Measurements from ENCODE around the gene MTA3. TPM values are rescaled to one million over a fixed set of nuclear protein-coding genes. Genes with fewer than 3 reads are reported as not detected.

The MTA3 gene
- total and polyA plus RNA-seq, 2 of the 8 experiments (the other 6 are each of a cell fraction or from before 2014, with no cell fraction given) = 125 to 184 TPM

DNA sequence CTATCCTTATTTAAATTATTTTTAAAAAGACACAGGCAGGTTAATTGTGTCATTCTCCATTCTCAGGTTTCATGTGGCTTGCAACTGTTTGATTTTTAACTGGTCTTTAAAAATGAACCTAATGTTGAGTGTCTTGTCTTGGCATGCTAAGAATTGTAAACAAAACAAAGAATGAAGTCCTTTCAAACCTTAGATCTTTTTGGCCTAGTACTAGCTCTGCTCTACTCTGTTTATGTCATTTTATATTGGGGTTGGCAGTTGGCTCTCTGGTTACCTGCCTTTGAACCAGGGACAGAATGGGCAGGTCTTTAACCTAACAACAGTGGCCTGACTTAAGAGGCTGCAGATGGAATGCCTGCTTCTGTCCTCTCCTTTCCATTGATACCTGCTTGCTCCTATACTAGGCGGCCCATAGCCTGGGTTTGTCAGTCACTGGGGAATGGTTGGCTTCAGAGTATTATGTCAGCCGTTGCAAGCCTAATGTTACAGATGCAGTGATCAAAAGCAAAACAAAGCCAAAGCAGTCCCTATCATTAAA is 85.5 kb downstream of the MTA3 start:
- Histone ChIP-seq H3K27ac (ENCODE audit: low read depth, low read length) (no peak overlapping the region), H3K14ac (ENCODE audit: insufficient read length) (no peak overlapping the region), H3K4me3 (ENCODE audit: extremely low read depth in 1 of 4, insufficient read depth in 2 of 4, low read depth in 3 of 4, low read length in 4 of 4) (no peak overlapping the region), H2AK5ac (ENCODE audit: low read depth, low read length) (no peak overlapping the region), H3K27me3 (replicated peaks in 1 of 4; ENCODE audit: control insufficient read depth in 3 of 4, extremely low read depth in 1 of 4, insufficient read depth in 3 of 4, low read length in 3 of 4) (no peaks in the 10 kb centered on the region), H3K56ac (replicated peaks; ENCODE audit: insufficient read length, low read depth, low read length) (no peak overlapping the region), H2AFZ (ENCODE audit: low read length) (no peak overlapping the region), H3K36me3 (ENCODE audit: control insufficient read depth in 2 of 4, insufficient read depth in 4 of 4, low read length in 3 of 4) (peaks cover 0 to 40% (median 8%) of the 10 kb centered on the region in 4 experiments; a peak in 4 of 8 replicates), H3K4me2 (ENCODE audit: insufficient read depth in 1 of 2, low read depth in 2 of 2, low read length in 2 of 2) (no peak overlapping the region), H2BK15ac (ENCODE audit: low read length) (no peak overlapping the region), H3K9ac (replicated peaks in 1 of 4; ENCODE audit: extremely low read depth in 1 of 4, low read depth in 3 of 4, low read length in 3 of 4) (no peak overlapping the region), H4K8ac (ENCODE audit: extremely low read depth, insufficient read depth, low read length) (no peak overlapping the region), H2BK12ac (ENCODE audit: low read depth, low read length) (no peak overlapping the region), H4K5ac (ENCODE audit: insufficient read length, low read depth, low read length) (no peak overlapping the region), H3K4me1 (replicated peaks in 1 of 4; ENCODE audit: control insufficient read depth in 3 of 4, insufficient read depth in 4 of 4, low read length in 3 of 4) (peaks cover 0 to 13% (median 6%) of the 10 kb centered on the region in 4 experiments; a peak in 5 of 7 replicates), H3K79me1 (ENCODE audit: low read depth, low read length) (no peaks in the 10 kb centered on the region; the same call in 1 of the 2 replicates), H2BK20ac (ENCODE audit: low read length) (no peak overlapping the region), H3K9me3 (ENCODE audit: insufficient read depth in 2 of 2, low read depth in 1 of 2, low read length in 1 of 2) (no peaks in the 10 kb centered on the region), H2BK120ac (replicated peaks; ENCODE audit: low read depth, low read length) (no peak overlapping the region), H3K23ac (ENCODE audit: insufficient read length) (no peak overlapping the region), H3K18ac (ENCODE audit: extremely low read depth, low read length) (no peak overlapping the region), H3K4ac (replicated peaks; ENCODE audit: insufficient read length, low read depth, low read length) (no peak overlapping the region), H3K79me2 (ENCODE audit: control insufficient read depth in 1 of 2, insufficient read depth in 2 of 2, low read length in 2 of 2) (peaks cover 0 to 67% of the 10 kb centered on the region in 2 experiments; a peak in 3 of 4 replicates), H2BK5ac (ENCODE audit: low read depth, low read length) (no peak overlapping the region), H4K20me1 (replicated peaks in 1 of 2; ENCODE audit: control insufficient read depth in 1 of 2, insufficient read depth in 2 of 2, low read length in 2 of 2) (no peaks in the 10 kb centered on the region), H4K91ac (replicated peaks; ENCODE audit: insufficient read length, low read length) (no peak overlapping the region), H3K23me2 (ENCODE audit: low read depth, low read length) (no peaks in the 10 kb centered on the region)
- ChIA-PET POLR2A (ENCODE audit: partially characterized antibody) (interaction anchor here (1.4 kb wide), 1 partner anchor 111 kb away, joined by 4 read pairs; no protein-coding TSS in a partner anchor), CTCF (ENCODE audit: partially characterized antibody) (interaction anchor here (1.3 to 3.1 kb wide), 3 partner anchors 9 to 55 kb away, joined by 4 to 21 read pairs (median 7); no protein-coding TSS in a partner anchor)
- DNase-seq (ENCODE audit: low read depth in 1 of 2, low spot score in 2 of 2) = no peak
- peak; percentile 13 for FAIRE-seq
- 77% methylated on average over 2 of the region's 2 CpGs; no CpG with 5 or more reads in 1 of the 2 experiments for WGBS, 2 experiments (ENCODE audit: extremely low coverage in 1 of 2, insufficient coverage in 1 of 2, insufficient read length in 1 of 2, insufficient replicate concordance in 2 of 2, low coverage in 1 of 2, low lambda C conversion rate in 2 of 2, missing lambda C conversion rate in 1 of 2)
- no peak for TF ChIP-seq GABPA (IDR thresholded peaks at IDR 0.05; ENCODE audit: borderline replicate concordance, insufficient read depth, low read length)
- no peak for TF ChIP-seq ASH2L (IDR thresholded peaks at IDR 0.05; ENCODE audit: low read length)
- peak; percentile 16 for TF ChIP-seq NANOG (IDR thresholded peaks at IDR 0.05; ENCODE audit: insufficient read depth, low read depth, low read length, poor library complexity, severe bottlenecking)
- no peak for TF ChIP-seq HDAC6 (IDR thresholded peaks at IDR 0.05; ENCODE audit: low read depth, low read length)
- no peak for TF ChIP-seq KDM1A (IDR thresholded peaks at IDR 0.05; ENCODE audit: borderline replicate concordance, low read length)
- TF ChIP-seq ZNF274 (IDR thresholded peaks at IDR 0.05; ENCODE audit: borderline replicate concordance, extremely low read depth, low read length) = no peak
- no peak for TF ChIP-seq TBP (IDR thresholded peaks at IDR 0.05; ENCODE audit: low read depth, low read length)
- TF ChIP-seq CEBPB (IDR thresholded peaks at IDR 0.05; ENCODE audit: low read depth, low read length) = no peak
- TF ChIP-seq ATF3 (IDR thresholded peaks at IDR 0.05; ENCODE audit: insufficient read depth, low read depth, low read length) = no peak
- 0 out of 2 replicates have a peak, but pooled peaks have one; percentile 28 for TF ChIP-seq POLR2AphosphoS5 (IDR thresholded peaks at IDR 0.05; ENCODE audit: low read depth, low read length)
- no peak for TF ChIP-seq RBBP5 (IDR thresholded peaks at IDR 0.05; ENCODE audit: borderline replicate concordance, low read depth, low read length)
- no peak for TF ChIP-seq E2F6 (IDR thresholded peaks at IDR 0.05)
- TF ChIP-seq POLR2A (IDR thresholded peaks at IDR 0.05; ENCODE audit: control extremely low read depth in 1 of 2, low read depth in 2 of 2, low read length in 2 of 2) = no peak

Data from H1 (cell line).